Vagina (tissue), 2 donors: ENCODE data around the gene ZBTB25.

Source experiments
- POLR2A ChIP-seq, 2 donors: fragments of 450-650 bp; IDR thresholded peaks; one replicate each; pipeline ENCODE4 v1.6.1; 2017; ENCODE audit warnings: antibody characterized with exemption in 2 of 2, mild to moderate bottlenecking in 2 of 2, moderate library complexity in 2 of 2
- POLR2AphosphoS5 ChIP-seq, 2 donors: sonication (generic); formaldehyde crosslinking; IDR thresholded peaks; one replicate each; pipeline ENCODE4 v1.9.0; 2017; ENCODE audit warnings: antibody characterized with exemption in 2 of 2, mild to moderate bottlenecking in 2 of 2, low read depth in 1 of 2; ENCODE audit not compliant: insufficient read depth in 1 of 2
- TF ChIP-seq, protein P1 (sequence below), 3 experiments: fragments of 450-650 bp in 2 of 3; fragments of 200-600 bp in 1 of 3; sonication (generic) in 1 of 3; IDR thresholded peaks; one replicate each; pipeline ENCODE4 v1.5.1; 2017 to 2019; ENCODE audit warnings: antibody characterized with exemption in 3 of 3, mild to moderate bottlenecking in 2 of 3, moderate library complexity in 2 of 3

DNA sequence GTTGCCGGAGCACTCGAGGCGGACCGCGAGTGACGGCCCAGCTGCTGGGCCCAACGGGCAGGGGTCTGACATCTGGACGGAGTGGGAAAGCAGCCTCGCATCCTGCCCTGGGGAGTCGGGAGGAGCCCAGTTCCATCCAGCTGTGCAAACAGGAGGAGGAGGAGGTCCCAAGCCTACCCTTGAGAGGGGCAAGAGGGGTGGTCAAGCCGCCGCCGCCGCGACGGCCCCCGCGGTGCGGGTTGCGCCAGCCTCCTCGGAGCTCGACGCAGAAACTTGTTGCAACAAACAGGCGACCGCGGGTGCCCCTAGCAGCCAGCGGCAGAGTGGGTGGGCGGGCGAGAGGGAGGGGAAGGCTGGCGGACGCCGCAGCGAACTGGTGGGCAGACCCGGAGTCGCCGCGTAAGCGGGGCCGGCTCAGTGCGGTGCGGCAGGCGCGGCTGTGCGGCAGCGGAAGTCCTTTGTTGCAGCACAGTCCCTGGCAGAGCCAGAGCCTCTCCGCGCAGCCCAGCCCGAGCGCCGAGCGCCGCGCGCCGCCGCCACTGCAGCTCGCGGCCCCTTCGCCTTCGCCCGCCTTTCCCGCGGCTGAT, 765 bp upstream of the ZBTB25 start, which contains the start of gene ZBTB1:
- peak in 1 of 2 donors; percentile 81 for TF ChIP-seq POLR2AphosphoS5 (IDR thresholded peaks at IDR 0.05; ENCODE audit: insufficient read depth in 1 of 2, low read depth in 1 of 2)
- TF ChIP-seq, protein P1, sequence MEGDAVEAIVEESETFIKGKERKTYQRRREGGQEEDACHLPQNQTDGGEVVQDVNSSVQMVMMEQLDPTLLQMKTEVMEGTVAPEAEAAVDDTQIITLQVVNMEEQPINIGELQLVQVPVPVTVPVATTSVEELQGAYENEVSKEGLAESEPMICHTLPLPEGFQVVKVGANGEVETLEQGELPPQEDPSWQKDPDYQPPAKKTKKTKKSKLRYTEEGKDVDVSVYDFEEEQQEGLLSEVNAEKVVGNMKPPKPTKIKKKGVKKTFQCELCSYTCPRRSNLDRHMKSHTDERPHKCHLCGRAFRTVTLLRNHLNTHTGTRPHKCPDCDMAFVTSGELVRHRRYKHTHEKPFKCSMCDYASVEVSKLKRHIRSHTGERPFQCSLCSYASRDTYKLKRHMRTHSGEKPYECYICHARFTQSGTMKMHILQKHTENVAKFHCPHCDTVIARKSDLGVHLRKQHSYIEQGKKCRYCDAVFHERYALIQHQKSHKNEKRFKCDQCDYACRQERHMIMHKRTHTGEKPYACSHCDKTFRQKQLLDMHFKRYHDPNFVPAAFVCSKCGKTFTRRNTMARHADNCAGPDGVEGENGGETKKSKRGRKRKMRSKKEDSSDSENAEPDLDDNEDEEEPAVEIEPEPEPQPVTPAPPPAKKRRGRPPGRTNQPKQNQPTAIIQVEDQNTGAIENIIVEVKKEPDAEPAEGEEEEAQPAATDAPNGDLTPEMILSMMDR (IDR thresholded peaks at IDR 0.05): no peak
- TF ChIP-seq POLR2A (IDR thresholded peaks at IDR 0.05): peak in 1 of 2 donors; percentile 36
